ENCODE measurements around the gene PRR14L. TPM values are rescaled to one million over a fixed set of nuclear protein-coding genes. Genes with fewer than 3 reads are reported as not detected.

The PRR14L gene
- total and polyA plus RNA-seq, 2 of the 13 experiments (the other 11 are each of a cell fraction or from before 2014, with no cell fraction given): 6.6 to 16.5 TPM

GRCh38 chr22:31753634-31754501, 3.9 kb upstream of the PRR14L start, which contains the start of gene DEPDC5 (continued):
- TF ChIP-seq, protein P1, sequence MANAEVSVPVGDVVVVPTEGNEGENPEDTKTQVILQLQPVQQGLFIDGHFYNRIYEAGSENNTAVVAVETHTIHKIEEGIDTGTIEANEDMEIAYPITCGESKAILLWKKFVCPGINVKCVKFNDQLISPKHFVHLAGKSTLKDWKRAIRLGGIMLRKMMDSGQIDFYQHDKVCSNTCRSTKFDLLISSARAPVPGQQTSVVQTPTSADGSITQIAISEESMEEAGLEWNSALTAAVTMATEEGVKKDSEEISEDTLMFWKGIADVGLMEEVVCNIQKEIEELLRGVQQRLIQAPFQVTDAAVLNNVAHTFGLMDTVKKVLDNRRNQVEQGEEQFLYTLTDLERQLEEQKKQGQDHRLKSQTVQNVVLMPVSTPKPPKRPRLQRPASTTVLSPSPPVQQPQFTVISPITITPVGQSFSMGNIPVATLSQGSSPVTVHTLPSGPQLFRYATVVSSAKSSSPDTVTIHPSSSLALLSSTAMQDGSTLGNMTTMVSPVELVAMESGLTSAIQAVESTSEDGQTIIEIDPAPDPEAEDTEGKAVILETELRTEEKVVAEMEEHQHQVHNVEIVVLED (CRISPR knock-in tag; IDR thresholded peaks at IDR 0.05; ENCODE audit: borderline replicate concordance): peak; percentile 79; the same call in 1 of the 2 replicates
- TF ChIP-seq SKIL (CRISPR knock-in tag; IDR thresholded peaks at IDR 0.05; ENCODE audit: borderline replicate concordance): no peak
- TF ChIP-seq ZFX (CRISPR knock-in tag; IDR thresholded peaks at IDR 0.05; ENCODE audit: low read depth): peak; percentile 94
- TF ChIP-seq KDM6A (CRISPR knock-in tag; IDR thresholded peaks at IDR 0.05; ENCODE audit: low read depth): no peak
- TF ChIP-seq MXD4 (CRISPR knock-in tag; IDR thresholded peaks at IDR 0.05): peak; percentile 57; the same call in 1 of the 2 replicates
- TF ChIP-seq MBD4 (IDR thresholded peaks at IDR 0.05; ENCODE audit: borderline replicate concordance, low read length): no peak
- no peak for TF ChIP-seq THRA (CRISPR knock-in tag; IDR thresholded peaks at IDR 0.05; ENCODE audit: borderline replicate concordance)
- no peak for TF ChIP-seq ZNF576 (CRISPR knock-in tag; IDR thresholded peaks at IDR 0.05)
- peak; percentile 51; the same call in 1 of the 2 replicates for TF ChIP-seq ERF (CRISPR knock-in tag; IDR thresholded peaks at IDR 0.05)
- TF ChIP-seq ELF1 (CRISPR knock-in tag; IDR thresholded peaks at IDR 0.05): peak; percentile 95
- TF ChIP-seq TFDP1 (CRISPR knock-in tag; IDR thresholded peaks at IDR 0.05; ENCODE audit: borderline replicate concordance): peak; percentile 90
- no peak for TF ChIP-seq NFE2L1 (CRISPR knock-in tag; IDR thresholded peaks at IDR 0.05; ENCODE audit: borderline replicate concordance)
- no peak for TF ChIP-seq GTF3A (CRISPR knock-in tag; conservative IDR thresholded peaks at IDR 0.05)
- TF ChIP-seq, protein P2, sequence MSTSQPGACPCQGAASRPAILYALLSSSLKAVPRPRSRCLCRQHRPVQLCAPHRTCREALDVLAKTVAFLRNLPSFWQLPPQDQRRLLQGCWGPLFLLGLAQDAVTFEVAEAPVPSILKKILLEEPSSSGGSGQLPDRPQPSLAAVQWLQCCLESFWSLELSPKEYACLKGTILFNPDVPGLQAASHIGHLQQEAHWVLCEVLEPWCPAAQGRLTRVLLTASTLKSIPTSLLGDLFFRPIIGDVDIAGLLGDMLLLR (CRISPR knock-in tag; IDR thresholded peaks at IDR 0.05): 0 out of 2 replicates have a peak, but pooled peaks have one; percentile 68
- no peak for TF ChIP-seq NR3C1 (CRISPR knock-in tag; IDR thresholded peaks at IDR 0.05)
- TF ChIP-seq ZBTB46 (CRISPR knock-in tag; IDR thresholded peaks at IDR 0.05; ENCODE audit: borderline replicate concordance): no peak
- TF ChIP-seq SP5 (CRISPR knock-in tag; IDR thresholded peaks at IDR 0.05; ENCODE audit: borderline replicate concordance, low read depth): peak; percentile 93
- TF ChIP-seq HNRNPH1 (optimal IDR thresholded peaks at IDR 0.05; ENCODE audit: low read depth, low read length): no peak
- no peak for TF ChIP-seq NR2F2 (IDR thresholded peaks at IDR 0.05; ENCODE audit: borderline replicate concordance, low read depth)

All from HepG2 (cell line).